HG02763 (cell line): ENCODE results near the gene LAMA3.

Experiments used
- ATAC-seq: cut with Tn5 transposase; IDR thresholded peaks from one replicate; pipeline ENCODE4 v1.9.1; 2021; ENCODE audit warnings: mild to moderate bottlenecking, moderate library complexity; ENCODE audit not compliant: unreplicated experiment

LAMA3 gene

GRCh38 chr18:23669804-23670405, 19.3 kb upstream of the LAMA3 start:
- no peak for ATAC-seq

- ATAC-seq: no peak
Observed at GRCh38 chr18:23671564-23671963, 17.7 kb upstream of the LAMA3 start.

GRCh38 chr18:23673725-23674124, 15.5 kb upstream of the LAMA3 start:
- ATAC-seq: no peak

- no peak for ATAC-seq
Observed at GRCh38 chr18:23675236-23675635, 14.0 kb upstream of the LAMA3 start.

GRCh38 chr18:23675896-23676295, 13.4 kb upstream of the LAMA3 start:
- ATAC-seq: no peak

- no peak for ATAC-seq
Observed at GRCh38 chr18:23682045-23682444, 7.2 kb upstream of the LAMA3 start.

- ATAC-seq: no peak
Observed at GRCh38 chr18:23682472-23682871, 6.8 kb upstream of the LAMA3 start.

GRCh38 chr18:23683155-23683554, 6.1 kb upstream of the LAMA3 start:
- no peak for ATAC-seq

- ATAC-seq: no peak
Observed at GRCh38 chr18:23683671-23684070, 5.6 kb upstream of the LAMA3 start.

GRCh38 chr18:23684515-23685197, 4.6 kb upstream of the LAMA3 start:
- ATAC-seq: no peak

- ATAC-seq: no peak
Observed at GRCh38 chr18:23688528-23688927, 725 bp upstream of the LAMA3 start.

GRCh38 chr18:23689616-23690504, 607 bp downstream of the LAMA3 start:
- peak; percentile 36 for ATAC-seq

- ATAC-seq: no peak
Observed at GRCh38 chr18:23690505-23691068, 1.3 kb downstream of the LAMA3 start.

GRCh38 chr18:23693846-23694245, 4.6 kb downstream of the LAMA3 start:
- ATAC-seq: no peak

- no peak for ATAC-seq
Observed at GRCh38 chr18:23694637-23695430, 5.6 kb downstream of the LAMA3 start.

GRCh38 chr18:23701017-23701416, 11.8 kb downstream of the LAMA3 start:
- ATAC-seq: no peak

GRCh38 chr18:23701544-23702064, 12.4 kb downstream of the LAMA3 start:
- no peak for ATAC-seq

GRCh38 chr18:23702606-23703005, 13.4 kb downstream of the LAMA3 start:
- no peak for ATAC-seq

- no peak for ATAC-seq
Observed at GRCh38 chr18:23703057-23703986, 14.1 kb downstream of the LAMA3 start.
